Measurements from ENCODE around the gene KLHL29. TPM values are rescaled to one million over a fixed set of nuclear protein-coding genes. Genes with fewer than 3 reads are reported as not detected.

KLHL29 gene
- total RNA-seq, 1 experiment from 2014 or later = 7.7 TPM

GRCh38 chr2:23639406-23639982, 254.5 kb downstream of the KLHL29 start:
- POLR2A ChIA-PET = no interaction called here
- TF ChIP-seq CTCF (IDR thresholded peaks at IDR 0.05) (no peak), POLR2AphosphoS5 (IDR thresholded peaks at IDR 0.05; ENCODE audit: low read depth, low read length) (no peak), SIN3A (IDR thresholded peaks at IDR 0.05; ENCODE audit: borderline replicate concordance, insufficient read depth, low read depth, low read length) (no peak), REST (IDR thresholded peaks at IDR 0.05; ENCODE audit: insufficient read depth in 1 of 2, low read depth in 2 of 2, low read length in 1 of 2) (peak in 1 of 2 experiments; percentile 22; a peak in 1 of 4 replicates), TCF7L2 (IDR thresholded peaks at IDR 0.05; ENCODE audit: low read depth, low read length) (no peak)

GRCh38 chr2:23640711-23641110, 255.7 kb downstream of the KLHL29 start:
- no TSS peak for BruUV-seq (replicated peaks)
- intact Hi-C loops (cut with micrococcal nuclease; ENCODE audit: unreplicated experiment) = no loop called here

More at GRCh38 chr2:23639406-23639982, 254.5 kb downstream of the KLHL29 start:
- in situ Hi-C loops (cut with HindIII; ENCODE audit: low pct_unique_long_range_greater_than_20kb, low sequenced_read_pairs) (no loop called here), intact Hi-C loops (cut with micrococcal nuclease; ENCODE audit: unreplicated experiment) (no loop called here)
- DNase-seq (ENCODE audit: low read depth, low spot score) = no peak
- Histone ChIP-seq H3K4me3 (ENCODE audit: low read depth in 2 of 2, low read length in 2 of 2) (no peak overlapping the region), H3K4me1 (ENCODE audit: control insufficient read depth, insufficient read depth, low read length) (peaks cover 4% of the 10 kb centered on the region), H3K36me3 (ENCODE audit: control insufficient read depth, insufficient read depth, low read length) (no peaks in the 10 kb centered on the region), H3K9me3 (ENCODE audit: control insufficient read depth, insufficient read depth, low read depth, low read length) (no peaks in the 10 kb centered on the region), H3K27ac (ENCODE audit: low read length) (no peak overlapping the region), H3K27me3 (ENCODE audit: control insufficient read depth, insufficient read depth, low read length) (no peaks in the 10 kb centered on the region)
- ATAC-seq = no peak
- CTCF ChIA-PET = interaction anchor here (0.6 kb wide), 1 partner anchor 723 kb away, joined by 3 read pairs; no protein-coding TSS in a partner anchor
- BruUV-seq (replicated peaks) = no TSS peak

More at GRCh38 chr2:23640711-23641110, 255.7 kb downstream of the KLHL29 start:
- no peak for DNase-seq (ENCODE audit: low read depth, low spot score)
- H3K36me3 ChIP-seq (ENCODE audit: control insufficient read depth, insufficient read depth, low read length) = no peaks in the 10 kb centered on the region
- no peak overlapping the region for H3K27ac ChIP-seq (ENCODE audit: low read length)
- TF ChIP-seq CTCF (IDR thresholded peaks at IDR 0.05) (no peak), POLR2AphosphoS5 (IDR thresholded peaks at IDR 0.05; ENCODE audit: low read depth, low read length) (no peak), REST (IDR thresholded peaks at IDR 0.05; ENCODE audit: insufficient read depth in 1 of 2, low read depth in 2 of 2, low read length in 1 of 2) (no peak), SIN3A (IDR thresholded peaks at IDR 0.05; ENCODE audit: borderline replicate concordance, insufficient read depth, low read depth, low read length) (no peak), TCF7L2 (IDR thresholded peaks at IDR 0.05; ENCODE audit: low read depth, low read length) (no peak)
- peaks cover 4% of the 10 kb centered on the region for H3K4me1 ChIP-seq (ENCODE audit: control insufficient read depth, insufficient read depth, low read length)
- no peaks in the 10 kb centered on the region for H3K27me3 ChIP-seq (ENCODE audit: control insufficient read depth, insufficient read depth, low read length)
- ChIA-PET CTCF (no interaction called here), POLR2A (no interaction called here)
- in situ Hi-C loops (cut with HindIII; ENCODE audit: low pct_unique_long_range_greater_than_20kb, low sequenced_read_pairs) = no loop called here
- no peak overlapping the region for H3K4me3 ChIP-seq (ENCODE audit: low read depth in 2 of 2, low read length in 2 of 2)
- H3K9me3 ChIP-seq (ENCODE audit: control insufficient read depth, insufficient read depth, low read depth, low read length) = no peaks in the 10 kb centered on the region
- no peak for ATAC-seq

Data from Panc1 (cell line).